SKM-1 (cell line): Measurements from ENCODE around the gene FTO.

ENCODE experiments used
- DNase-seq: peaks from one replicate; lab custom pipeline; 2025; ENCODE audit not compliant: unreplicated experiment; lab: John Stamatoyannopoulos, UW

Gene FTO

GRCh38 chr16:53955221-53955875, 251.4 kb downstream of the FTO start:
- DNase-seq, result no peak

DNA sequence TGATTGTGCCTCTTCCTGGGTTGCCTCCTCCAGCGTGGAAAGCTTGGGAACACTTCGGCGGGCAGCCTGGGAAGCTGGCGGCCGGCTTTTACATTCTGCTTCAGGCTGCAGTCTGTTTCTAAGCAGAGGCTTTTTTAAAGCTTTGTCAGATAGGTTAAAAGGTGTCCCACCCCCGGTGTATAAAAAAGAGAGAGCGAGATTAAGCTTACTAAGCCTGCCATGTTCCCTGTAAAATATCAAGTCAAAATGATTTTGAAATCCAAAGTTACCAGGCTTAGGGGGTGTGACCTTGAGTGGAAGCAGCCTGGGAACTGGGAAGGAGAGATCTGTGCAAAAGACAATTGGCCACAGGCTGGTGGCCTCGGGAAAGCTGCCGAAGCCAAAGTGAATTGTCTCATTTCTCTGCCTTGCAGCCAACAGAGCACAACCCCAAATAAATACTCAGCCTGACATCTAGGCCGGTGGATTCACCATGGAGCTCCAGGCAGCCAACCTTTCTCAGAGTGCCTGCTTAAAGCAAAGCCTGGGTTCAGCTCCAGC, 254.5 kb downstream of the FTO start:
- DNase-seq, result no peak

GRCh38 chr16:53960050-53960812, 256.3 kb downstream of the FTO start:
- no peak for DNase-seq

DNA sequence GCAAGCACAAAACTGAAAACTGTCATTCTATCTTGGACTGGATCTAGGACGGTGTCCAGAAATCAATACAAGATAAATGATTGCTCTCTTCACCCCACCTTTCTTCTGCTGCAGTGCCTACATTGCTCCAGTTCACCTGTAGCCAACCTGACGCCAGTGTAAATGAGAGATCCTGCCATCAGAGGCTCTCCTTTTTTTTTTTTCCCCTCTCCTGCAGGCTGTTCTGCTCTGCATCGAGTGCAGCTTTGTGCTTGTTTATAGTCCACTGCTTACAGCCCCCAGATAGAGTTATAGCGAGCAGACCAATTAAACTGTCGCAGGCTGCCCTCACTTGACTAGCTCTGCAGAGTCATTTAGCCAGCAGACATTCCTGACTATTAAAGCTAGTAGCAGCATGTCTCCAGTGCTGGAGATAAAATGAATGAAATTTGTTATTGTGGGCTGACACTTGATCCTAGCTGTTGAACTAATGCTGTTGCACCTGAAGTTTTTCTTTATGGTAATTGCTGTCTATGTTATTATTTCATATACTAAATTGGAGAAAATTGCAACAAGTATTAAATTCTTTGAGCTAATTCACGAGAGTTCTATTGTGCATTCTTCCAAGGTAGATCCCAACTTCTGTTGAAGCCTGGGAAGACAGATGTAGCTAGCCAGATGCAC, 257.1 kb downstream of the FTO start:
- DNase-seq, result no peak

DNA sequence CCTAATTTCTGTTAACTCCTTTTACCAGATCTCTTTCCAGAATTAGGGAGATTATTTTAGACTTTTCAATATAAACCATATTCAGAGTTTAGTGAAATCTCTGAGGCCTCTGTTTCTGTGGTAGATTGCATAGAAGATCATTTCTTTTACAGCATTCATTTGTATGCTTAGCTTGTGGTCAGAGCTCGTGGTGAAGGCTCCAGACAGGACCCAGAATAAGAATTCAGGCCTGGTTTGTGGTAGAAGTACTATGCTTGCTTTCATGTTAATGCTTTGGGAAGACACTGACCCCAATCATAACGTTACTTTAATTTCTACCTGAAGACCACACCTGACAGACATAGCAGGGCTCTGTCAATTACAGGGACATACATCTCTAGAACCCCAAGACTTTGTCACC, 258.1 kb downstream of the FTO start:
- DNase-seq, result no peak

GRCh38 chr16:53964145-53964790, 260.3 kb downstream of the FTO start:
- DNase-seq, result no peak

- no peak for DNase-seq
Measured at GRCh38 chr16:53966821-53967571, 263.0 kb downstream of the FTO start.

- no peak for DNase-seq
Measured at GRCh38 chr16:53967572-53967971, 263.6 kb downstream of the FTO start.

GRCh38 chr16:53968454-53968853, 264.5 kb downstream of the FTO start:
- DNase-seq, result no peak

- no peak for DNase-seq
Measured at GRCh38 chr16:53968896-53969295, 264.9 kb downstream of the FTO start.

GRCh38 chr16:53971616-53972015, 267.7 kb downstream of the FTO start:
- DNase-seq, result no peak

DNA sequence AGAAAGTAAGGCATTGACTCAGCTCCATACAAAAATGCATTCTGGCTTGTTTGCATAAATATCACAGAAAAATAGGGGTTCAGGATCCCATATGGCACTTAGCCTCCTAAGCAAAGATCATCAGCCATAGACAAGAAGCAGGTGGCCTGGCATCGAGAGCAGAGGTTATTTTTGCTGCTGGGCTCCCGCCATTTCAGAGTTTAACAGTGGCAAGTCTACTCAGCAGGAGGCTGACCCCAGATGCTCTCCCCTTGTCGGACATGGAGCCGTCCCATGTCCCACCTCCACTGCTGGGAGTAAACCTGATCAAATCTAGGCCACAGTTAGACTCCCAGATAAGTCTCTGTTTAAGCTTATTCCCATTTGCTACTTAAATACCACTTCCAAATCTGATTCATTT, 269.1 kb downstream of the FTO start:
- no peak for DNase-seq

DNA sequence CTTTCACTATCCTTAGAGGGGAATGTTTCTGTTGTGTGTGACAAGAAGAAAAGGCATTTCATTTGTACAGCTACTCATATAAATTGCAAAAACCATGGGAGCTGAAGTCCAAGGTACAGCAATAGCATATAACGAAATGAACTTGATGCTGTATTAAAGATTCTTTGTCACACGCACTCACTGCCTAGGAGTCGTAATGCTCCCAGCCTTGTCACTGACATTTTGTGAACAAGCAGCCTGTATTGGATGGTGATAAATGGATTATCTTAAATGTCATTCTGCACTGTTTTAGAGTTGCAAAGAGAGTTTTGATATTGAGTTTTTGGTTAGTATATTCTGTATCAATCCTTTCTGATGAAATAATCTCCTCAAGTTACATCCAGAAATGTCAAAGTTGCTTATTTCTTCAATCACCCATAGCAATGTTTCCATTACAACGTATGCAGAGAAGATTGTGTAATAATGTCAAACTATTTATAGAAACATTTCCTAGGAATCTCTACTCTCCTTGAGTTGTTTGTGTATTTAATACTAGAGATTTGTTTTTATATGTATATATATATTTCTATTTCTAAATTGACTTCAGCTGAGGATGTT, 270.6 kb downstream of the FTO start:
- no peak for DNase-seq

DNA sequence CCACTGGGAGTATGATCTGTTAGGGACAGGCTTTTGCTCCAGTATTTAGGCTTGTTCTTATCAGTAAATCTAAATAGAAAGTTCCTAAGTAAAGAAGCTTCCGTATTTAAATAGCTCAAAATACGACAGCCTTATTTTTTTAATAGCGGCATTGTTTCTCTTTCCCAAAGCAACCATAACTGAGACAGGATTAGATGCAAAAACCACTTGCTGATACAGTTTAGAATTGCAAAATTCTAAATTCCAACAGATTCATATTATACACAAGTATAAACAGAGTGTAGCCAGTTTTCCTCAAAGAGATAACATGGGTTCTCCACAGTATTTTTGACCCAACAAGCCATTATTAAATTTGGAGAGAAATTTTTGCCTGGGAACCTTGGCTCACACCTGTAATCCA, 276.7 kb downstream of the FTO start:
- no peak for DNase-seq

GRCh38 chr16:53982631-53983042, 278.7 kb downstream of the FTO start:
- no peak for DNase-seq

- DNase-seq, result no peak
Measured at GRCh38 chr16:53984936-53985335, 281.0 kb downstream of the FTO start.

DNA sequence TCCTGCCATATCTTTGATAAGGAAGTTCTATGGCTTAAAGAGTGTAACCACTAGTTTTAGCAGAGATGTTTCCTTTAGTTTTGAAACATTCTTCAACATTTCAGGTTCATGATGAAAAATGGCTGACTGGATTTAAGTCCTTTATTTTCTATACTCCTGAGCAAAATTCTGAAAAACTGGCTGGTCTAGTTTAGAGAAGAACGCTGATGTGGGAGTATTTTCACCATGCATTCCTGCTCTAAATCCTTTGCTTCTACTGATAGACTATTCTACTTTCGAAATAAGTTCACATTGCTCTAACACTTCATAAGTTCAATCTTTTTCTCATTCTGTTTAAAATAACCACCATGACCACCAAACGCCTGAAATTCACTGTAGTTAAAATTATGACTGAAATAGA, 281.9 kb downstream of the FTO start:
- DNase-seq, result no peak

GRCh38 chr16:53986793-53987192, 282.8 kb downstream of the FTO start:
- DNase-seq, result no peak

DNA sequence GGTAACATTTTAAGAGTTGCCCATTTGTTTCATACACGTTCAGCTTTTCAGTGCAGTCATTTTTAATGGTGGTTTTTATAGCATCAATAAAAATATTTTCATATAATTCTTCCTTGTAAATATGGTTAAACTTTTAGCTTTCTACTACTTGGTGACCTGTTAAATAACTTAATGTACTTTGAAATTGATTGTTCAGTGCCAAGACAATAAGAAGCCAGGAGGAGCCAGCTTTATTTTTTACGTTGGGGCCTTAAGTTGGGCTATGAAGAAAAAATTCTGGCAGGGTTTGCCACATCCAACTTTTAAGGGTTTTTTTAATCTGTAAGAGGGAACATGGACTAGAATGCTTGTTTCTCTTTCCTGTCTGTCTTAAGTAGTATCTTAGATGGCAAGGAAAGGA, 284.2 kb downstream of the FTO start:
- no peak for DNase-seq

GRCh38 chr16:53989597-53989996, 285.6 kb downstream of the FTO start:
- no peak for DNase-seq
